Globus pallidus (tissue), 1 donor: Measurements from ENCODE around the gene ZDHHC22.

ENCODE experiments used
- DNase-seq: peaks from one replicate; pipeline ENCODE4 v3.0.0-alpha.2; 2015; ENCODE audit warnings: low spot score

Gene ZDHHC22

DNA sequence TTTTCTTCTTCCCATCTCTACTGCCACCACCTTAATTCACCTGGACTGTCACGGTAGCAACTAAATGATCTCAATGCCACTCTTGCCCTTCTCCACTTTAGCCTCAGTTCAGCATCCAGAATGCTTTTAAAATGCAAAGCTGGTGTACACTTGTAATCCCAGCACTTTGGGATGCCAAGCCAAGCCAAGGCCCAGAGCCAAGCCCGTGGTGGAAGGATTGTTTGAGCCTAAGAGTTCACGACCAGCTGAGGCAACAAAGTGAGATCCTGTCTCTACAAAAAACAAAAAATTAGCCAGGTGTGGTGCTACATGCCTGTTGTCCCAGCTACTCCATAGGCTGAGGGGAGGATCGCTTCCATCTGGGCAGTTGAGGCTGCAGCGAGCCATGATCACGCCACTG lies 37.6 kb downstream of the ZDHHC22 start:
- DNase-seq = no peak

DNA sequence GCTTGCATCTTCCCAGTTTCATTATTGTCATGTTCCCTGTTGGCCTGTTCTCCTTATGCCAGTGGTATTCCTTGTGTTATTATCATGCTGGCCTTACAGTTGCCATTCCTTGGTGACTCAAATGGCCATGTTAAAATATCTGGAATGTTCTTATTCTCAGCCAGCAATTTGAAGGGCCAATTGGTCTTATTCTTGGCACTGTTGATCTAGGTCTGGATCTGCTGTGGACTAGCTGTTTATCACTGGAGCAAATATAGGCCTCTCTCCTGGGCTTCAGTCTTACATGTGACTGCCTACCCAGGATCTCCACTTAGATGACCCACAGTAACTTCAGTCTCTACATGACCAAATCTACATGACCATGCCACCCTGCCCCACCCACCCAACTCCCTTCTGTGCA lies 38.1 kb downstream of the ZDHHC22 start:
- no peak for DNase-seq

DNA sequence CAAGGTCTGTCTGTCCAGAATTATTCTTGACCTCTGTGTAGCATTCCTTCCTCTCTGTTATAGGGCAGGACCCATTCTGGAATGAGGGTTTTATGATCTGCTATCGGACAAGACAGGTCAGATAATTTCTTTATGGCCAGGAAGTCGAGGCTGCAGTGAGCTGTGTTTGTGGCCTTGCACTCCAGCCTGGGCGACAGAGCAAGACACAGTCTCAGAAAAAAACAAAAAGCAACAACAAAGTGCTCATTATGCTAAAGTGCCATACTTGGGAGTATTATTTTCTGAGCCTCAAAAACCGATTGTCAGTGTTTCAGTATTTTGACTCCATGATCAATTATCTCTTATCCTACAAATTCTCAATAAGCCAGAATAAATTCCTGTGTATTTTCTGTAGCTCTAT lies 39.4 kb downstream of the ZDHHC22 start:
- peak; percentile 90 for DNase-seq

DNA sequence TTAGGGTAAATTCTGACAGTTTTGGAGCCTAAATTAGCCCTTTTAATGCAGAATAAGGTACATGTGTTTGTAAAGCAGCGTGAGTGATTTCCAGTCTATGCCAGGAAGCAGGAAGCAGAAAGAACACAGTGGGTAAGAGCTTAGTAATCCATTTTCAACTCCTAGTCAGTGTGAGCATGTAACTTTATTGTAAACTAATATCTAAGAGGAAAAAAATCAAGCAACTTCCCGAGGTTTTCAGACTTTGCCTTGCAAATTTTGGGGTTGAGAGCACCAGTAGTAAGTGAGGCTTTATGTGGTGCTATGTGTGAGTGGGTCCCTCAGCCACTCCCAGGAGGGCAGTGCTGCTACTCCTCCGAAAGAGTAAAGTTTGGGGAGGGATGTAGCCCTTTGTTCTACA lies 40.6 kb downstream of the ZDHHC22 start:
- no peak for DNase-seq

DNA sequence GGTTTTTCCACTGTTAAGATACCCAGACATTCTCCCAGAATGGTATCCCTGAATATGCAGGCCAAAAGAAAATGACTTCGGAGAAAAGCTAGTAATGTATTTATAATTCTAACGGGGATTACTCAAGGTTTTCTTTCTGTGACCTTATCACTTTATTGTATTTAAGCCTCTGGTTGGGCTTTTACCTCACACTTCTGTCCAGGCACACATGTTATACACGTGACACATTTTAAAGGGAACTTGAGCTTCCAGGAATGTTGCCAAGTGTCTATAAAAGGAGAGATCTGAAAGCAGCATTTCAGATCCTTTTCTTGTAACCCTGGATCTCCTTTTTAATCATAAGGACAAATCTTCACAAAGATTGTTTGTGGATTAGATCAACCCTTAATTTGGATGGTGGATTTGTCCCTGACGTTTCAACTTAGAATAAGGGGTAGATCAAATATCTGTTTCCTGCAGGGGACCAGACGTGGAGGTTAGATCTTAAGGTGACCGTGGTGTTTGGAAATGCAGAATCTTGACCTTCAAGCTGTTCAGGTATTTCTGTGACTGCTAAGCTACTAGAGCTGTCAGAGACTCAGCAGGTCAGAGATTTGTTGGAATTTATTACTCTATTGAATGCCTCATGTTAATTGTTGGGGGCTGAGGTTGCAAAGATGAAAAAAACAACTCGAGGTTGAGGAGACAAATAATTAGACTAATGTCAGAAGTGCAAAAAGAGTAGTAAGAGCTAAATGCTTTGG lies 42.0 kb downstream of the ZDHHC22 start:
- peak; percentile 82 for DNase-seq

DNA sequence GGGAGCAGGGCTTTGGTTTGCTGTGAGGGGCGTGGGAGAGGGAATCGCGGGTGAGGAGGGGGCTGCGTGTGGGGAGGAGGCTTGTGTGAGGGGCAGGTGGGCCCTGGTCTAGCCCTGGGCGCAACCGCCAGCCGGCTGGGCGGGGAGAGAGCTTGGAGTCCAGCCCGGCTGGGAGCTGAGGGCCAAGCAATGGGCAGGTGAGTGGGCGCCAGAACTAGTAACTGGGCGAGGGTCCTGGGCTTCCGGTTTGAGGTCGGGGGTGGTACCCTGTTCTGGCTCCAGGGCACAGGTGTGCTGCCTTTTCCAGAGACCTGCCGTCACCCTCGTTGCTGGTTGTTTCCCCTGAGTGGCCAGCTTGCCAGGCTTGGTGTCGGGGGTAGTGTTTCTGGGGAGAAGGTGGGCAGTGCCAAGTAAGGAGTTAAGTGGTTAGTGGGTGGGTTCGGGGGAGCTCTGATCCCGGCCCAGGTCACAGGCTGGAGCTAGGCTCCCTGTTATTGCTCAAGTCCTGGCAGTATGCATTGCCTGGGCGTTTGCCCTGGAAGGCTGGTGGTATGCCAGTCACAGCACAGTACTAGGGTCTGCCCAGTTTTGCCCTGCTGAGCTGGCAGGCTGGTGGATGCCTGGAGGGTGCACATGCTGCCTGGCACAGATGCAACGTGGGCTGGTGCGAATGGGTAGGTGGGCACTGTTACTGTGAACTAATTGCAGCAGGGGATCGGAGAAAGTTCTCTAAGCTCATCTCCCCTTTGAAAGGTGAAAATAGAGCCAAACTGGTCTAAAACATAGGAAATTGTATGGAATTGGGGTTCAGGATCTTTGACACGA lies 42.9 kb downstream of the ZDHHC22 start:
- peak; percentile 83 for DNase-seq

DNA sequence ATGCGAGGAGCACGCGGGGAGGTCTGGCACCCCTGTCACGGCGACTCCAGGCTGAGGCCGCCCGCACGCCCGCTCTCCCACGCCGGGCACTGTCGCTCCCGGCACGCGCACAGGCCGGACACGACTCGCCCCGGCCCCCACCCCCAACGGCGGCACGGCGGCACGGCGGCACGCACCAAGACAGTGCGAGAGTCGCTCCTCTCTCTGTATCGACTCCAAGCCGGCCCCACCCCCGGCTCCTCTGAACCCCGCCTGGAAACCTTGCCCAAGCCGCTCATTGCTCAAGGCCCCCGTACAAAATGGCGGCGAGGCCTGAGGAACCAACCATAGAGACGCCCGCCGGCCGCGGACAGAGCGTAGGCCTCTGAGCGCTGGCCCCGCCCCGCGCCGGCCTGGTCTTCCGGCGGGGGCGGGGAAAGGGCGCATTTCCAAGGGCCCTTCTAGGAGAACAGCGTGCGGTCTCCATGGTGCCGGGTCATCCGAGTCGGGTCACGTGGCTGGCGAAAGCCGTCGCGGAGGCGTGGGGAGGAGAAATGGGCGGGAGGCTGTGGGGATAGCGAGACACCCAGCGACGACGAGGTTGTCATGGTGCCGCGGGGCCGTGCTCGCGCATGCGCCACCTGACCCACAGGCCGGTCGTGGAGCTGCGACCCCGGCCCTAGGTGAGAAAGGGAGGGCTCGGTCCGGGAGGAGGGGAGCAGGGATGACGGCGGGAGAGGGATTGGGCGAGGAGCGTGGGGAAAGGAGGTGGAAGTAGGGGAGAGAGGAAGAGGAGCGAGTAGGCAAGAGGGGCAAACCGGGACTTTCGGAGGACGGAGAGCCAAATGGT lies 43.7 kb downstream of the ZDHHC22 start, which contains the start of gene CIPC:
Gene CIPC, plus strand, starts transcription at position 559 of the 829 bp plus-strand sequence. CDS start 7,451 bp downstream, outside the sequence.
- peak; percentile 99 for DNase-seq

DNA sequence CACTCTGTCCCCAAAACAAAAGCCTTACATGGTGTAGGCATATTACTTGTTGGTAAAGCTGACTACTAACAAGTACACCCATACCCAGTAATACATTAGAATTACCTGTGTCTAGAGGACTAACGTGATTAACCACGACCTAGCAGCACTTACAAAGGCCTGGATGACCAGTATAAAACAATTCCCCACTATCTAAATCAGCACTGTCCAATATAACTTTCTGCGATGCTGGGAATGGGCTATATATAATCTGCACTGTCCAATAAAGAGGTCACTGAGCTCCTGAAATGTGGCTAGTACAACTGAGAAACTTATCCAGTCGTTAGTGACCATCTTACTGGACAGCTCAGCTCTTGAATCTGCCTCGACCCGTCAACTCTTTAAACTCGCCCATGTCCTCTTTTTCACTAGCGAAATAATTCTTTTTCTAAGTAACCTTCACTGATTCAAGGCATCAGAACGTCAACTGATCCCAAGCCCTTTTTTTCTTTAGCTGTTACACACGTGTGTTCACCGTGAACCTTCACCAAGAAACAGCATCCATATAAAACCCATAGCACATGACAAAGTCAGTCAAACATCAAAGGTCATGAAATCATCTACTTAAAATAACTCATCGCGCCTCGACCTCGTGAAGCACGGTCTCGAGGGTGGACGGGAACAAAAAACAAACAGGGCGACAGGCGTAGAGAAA lies 44.4 kb downstream of the ZDHHC22 start:
- no peak for DNase-seq

DNA sequence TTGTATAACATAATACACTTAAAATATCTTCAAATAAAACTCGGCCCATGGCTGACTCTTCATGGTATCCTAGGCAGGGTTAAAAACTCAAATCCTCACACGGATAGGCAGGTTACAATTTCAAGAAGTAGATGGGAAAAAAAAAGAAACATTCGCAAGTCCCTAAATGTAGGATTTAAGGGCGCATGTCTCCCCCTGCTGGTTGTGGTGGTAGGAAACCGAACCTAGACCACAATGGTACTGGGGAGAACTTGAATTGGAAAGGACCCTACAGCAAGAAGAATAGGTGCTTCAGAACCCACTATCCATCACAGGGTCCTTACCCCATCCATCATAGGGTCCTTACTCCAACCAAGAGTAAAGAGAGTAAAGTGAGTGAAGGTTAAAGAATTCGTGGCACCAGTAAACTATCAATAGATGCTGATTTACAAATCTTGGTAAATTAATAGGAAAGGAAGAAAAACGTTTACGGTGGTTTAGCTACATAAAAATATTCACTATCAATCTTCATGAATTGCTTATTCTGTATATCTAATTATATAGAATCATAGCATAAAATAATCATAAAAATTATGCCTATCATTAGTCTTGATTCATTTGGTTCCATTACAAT lies 46.8 kb downstream of the ZDHHC22 start:
- peak; percentile 74 for DNase-seq

DNA sequence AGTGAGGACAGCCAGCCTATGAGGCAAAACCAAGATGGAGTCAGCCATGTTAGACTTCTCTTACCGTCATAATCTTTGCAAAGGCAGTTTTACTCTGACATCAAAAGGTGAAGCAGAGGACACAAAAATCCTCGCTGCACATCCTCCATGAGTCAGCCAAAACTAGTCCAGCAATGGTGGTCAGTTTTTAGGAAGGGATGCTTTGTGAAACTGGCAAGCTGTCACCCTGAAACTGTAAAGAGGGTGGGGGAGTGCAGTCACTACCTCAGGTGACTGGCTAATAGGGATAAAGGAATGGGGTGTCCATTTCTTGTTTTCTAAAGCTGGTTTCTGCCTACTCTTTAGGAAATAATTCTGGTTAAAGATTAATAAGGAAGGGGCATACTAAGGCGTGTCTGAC lies 48.9 kb downstream of the ZDHHC22 start:
- no peak for DNase-seq

DNA sequence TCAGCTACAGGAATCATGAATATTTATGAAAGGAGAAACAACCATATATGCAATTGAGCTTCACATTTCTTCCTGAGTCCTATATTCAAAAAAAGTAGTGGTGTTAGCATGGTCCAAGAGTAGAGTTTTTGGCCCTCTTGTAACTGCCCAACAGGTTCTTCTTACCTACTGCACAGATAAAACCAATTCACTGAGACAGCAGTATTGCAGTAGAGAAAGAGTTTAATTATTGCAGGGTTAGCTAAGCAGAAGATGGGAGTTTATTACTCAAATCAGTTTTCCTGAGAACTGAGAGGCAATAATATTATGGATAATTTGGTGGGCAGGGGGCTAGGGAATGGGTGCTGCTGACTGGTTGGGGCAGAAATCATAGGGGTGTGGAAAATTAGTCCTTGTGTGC lies 50.1 kb downstream of the ZDHHC22 start:
- DNase-seq = no peak

DNA sequence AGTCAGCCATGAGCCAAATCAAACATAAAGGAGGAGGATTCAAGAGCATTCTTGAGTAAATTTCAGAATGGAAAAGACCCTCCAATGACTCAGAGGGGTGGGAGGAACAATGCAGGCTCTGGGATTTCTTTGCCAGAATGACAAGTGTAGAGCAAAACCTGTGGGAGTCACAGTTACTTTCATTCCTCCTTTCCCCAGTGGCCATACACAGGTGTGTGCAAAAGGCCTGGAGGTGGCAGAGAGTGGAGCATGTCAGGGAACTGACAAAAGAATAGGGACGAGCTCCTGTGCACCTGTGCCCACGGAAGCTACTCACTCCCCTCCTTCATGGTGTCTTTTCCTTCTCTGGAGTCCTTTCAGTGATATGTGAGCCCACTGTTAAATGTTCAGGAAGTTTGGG lies 52.9 kb downstream of the ZDHHC22 start:
- no peak for DNase-seq

DNA sequence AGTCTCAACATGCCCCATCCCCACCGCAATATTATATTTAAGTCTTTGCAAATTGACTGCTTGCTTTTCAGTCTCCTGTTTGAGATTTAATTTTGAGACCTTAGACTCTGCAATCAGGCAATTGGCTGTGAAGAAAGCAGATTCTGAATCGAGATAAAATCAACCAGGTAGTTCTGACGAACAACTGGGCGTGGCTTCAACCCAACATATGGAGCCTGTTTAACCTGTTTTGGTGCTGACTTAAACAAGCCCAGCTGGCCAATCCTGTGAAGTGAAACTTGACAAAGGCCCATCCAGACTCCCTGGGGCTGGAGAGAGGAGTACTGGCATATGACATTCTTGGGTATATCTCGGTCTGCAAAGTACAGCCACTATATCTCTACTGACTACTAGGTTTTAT lies 53.4 kb downstream of the ZDHHC22 start:
- no peak for DNase-seq

DNA sequence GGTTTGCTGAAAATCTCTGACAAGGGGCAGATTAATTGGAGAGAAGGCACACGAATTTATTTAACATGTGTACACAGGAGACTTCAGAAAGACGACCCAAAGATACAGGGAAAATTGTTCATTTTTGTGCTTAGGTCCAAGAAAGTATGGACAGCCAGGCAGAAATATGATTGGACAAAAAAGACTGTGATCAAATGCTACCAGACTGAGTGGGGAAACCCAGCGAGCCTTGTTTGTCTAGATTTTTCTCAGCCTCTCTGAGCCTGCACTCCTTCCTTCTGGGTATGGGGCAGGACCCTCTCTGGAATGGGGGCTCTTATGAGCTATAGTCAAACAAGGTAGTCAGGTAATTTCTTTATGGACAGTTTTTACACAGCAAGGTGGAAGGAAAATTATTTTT lies 54.0 kb downstream of the ZDHHC22 start:
- DNase-seq = no peak

DNA sequence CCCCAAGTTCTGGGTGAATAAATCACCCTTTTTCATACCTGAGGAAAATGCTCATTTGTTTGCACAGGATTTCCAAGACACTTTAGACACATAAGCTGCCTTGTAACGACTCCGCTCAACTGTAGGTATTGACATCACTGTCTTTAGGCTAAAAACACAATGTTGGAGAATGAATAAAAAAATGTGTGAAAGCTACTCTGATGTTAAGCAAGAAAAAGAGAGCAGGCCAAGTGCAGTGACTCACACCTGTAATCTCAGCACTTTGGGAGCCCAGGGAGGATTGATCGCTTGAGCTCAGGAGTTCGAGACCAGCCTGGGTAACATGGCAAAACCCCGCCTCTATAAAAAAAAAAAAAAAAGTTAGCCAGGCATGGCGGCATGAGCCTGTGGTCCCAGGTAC lies 54.6 kb downstream of the ZDHHC22 start:
- DNase-seq = no peak

DNA sequence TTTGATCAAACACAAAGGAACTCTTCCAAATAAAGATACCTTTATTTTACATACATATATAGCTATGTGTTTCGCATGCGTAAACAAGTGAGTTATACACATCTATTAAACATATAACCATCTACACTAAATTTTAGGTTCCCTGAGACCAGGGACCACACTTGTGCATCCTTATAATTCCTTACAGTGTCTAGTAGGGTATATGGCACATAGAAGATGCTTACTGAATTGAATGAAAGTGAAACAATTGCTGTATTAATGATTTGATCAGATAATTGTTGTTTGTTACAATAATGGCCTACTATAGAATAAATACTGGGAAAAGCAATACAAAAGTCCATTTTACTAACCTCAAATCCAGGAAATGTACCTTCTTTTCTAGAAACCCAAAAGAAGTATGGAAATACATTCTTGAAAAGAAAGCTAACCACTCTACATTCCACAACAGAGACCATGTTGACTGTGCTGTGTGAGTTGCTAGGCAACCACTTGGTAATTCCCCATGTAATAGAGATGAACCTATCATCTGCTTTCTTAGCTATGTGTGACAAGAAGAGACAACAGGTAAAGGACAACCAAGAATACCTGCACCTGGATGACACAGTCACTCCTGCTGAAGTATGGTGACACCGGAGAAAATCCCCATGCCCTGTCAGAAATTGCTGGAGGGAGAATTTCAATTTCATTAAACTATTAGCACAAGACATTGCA lies 55.4 kb downstream of the ZDHHC22 start:
- no peak for DNase-seq

DNA sequence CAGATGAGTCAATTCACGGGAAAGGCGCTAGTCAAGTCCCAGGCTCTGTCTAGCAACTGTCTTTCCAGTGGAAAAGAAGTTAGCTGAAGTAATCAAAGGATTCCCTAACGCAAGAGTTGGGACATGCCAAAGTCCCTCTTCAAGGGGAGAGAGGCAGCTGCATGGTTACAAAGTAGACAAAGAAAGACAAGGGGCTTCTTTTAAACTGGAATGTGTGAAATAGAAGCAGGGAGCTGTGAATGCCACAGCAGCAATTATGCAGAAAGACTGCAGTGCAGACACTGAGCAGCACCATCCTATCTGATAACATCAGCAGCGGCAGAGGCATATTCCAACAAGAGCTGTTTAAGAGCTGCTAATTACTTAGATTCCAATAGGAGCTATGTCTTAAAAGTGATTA lies 56.1 kb downstream of the ZDHHC22 start:
- DNase-seq = no peak

DNA sequence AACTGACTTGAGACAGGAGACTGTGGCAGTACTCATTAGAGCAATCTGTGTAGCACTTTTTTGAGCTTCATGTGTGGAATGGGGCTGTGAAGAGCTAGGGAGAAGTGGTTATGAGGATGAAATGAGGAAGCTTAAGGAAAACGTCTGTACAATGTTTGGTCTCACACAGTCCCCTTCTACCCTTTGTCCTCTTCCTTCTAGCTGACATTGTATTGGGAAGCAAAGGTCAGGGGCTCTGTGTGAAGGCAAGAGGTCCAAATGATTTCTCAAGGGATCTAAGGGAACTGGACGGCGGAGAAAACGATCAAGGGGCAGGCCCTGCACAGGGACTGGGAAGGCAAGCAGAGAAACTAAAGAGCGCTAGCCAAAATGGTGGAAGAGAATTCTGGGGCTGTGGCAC lies 56.6 kb downstream of the ZDHHC22 start:
- DNase-seq = no peak

DNA sequence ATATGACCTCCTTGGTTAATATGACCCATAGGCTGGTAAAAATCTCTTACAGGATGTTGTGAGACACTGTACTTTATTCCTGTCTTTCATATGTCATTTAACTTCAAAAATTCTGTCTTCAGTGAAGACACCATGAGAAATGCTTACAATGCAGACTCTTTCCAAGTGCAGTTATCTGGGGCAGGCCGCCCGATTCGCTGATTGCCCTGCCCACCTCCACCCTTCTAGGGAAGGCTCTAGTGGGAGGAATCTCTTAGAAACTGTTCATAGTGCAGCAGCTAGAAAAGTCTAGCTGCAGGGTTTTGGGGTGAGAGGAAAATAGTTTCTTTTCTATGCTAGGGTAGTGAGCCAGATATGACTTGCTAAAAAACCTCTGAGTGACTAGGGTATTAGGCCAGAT lies 58.5 kb downstream of the ZDHHC22 start:
- DNase-seq = no peak

DNA sequence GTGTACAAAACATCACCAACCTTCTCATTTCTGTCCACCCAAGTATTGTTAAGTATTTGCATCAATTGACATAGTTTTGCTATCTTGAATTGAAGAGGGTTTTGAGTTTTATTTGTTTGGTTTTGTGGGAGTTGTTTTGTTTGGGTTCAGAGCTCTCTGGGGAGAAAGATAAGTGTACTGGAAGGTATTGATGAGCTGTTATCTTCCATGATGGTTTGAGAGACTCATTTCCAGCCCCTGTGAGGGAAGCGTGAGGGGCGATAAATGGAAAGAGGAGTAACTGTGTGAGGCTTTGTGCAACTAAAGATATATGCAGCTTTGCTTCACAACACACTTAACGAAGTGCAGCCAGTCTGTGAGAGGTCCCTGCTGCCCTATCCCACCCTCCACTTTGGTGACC lies 59.2 kb downstream of the ZDHHC22 start:
- DNase-seq = no peak
